ENCODE measurements around the gene APMAP.

APMAP gene

GRCh38 chr20:25012616-25013189, 20.2 kb upstream of the APMAP start:
- Histone ChIP-seq H3K4me1 (ENCODE audit: control insufficient read depth, low read depth, low read length) (peaks cover 2% of the 10 kb centered on the region), H3K27me3 (ENCODE audit: control insufficient read depth, insufficient read depth, low read length) (no peaks in the 10 kb centered on the region), H3K9me3 (ENCODE audit: control insufficient read depth, low read depth, low read length) (no peaks in the 10 kb centered on the region), H3K27ac (ENCODE audit: low read length) (no peak overlapping the region), H3K9ac (ENCODE audit: low read length) (no peak overlapping the region), H3K4me3 (ENCODE audit: low read length) (no peak overlapping the region), H3K36me3 (ENCODE audit: control insufficient read depth, low read depth, low read length) (no peaks in the 10 kb centered on the region)

- Histone ChIP-seq H3K36me3 (ENCODE audit: control insufficient read depth, low read depth, low read length) (no peaks in the 10 kb centered on the region), H3K9me3 (ENCODE audit: control insufficient read depth, low read depth, low read length) (no peaks in the 10 kb centered on the region), H3K27ac (ENCODE audit: low read length) (no peak overlapping the region), H3K4me1 (ENCODE audit: control insufficient read depth, low read depth, low read length) (no peaks in the 10 kb centered on the region), H3K4me3 (ENCODE audit: low read length) (no peak overlapping the region), H3K9ac (ENCODE audit: low read length) (no peak overlapping the region), H3K27me3 (ENCODE audit: control insufficient read depth, insufficient read depth, low read length) (no peaks in the 10 kb centered on the region)
These were observed 19.3 kb upstream of the APMAP start for GRCh38 chr20:25011831-25012241.

GRCh38 chr20:25011261-25011660, 18.7 kb upstream of the APMAP start:
- no peaks in the 10 kb centered on the region for H3K4me1 ChIP-seq (ENCODE audit: control insufficient read depth, low read depth, low read length)
- no peak overlapping the region for H3K4me3 ChIP-seq (ENCODE audit: low read length)
- no peaks in the 10 kb centered on the region for H3K9me3 ChIP-seq (ENCODE audit: control insufficient read depth, low read depth, low read length)
- H3K36me3 ChIP-seq (ENCODE audit: control insufficient read depth, low read depth, low read length) = no peaks in the 10 kb centered on the region
- no peaks in the 10 kb centered on the region for H3K27me3 ChIP-seq (ENCODE audit: control insufficient read depth, insufficient read depth, low read length)
- H3K27ac ChIP-seq (ENCODE audit: low read length) = no peak overlapping the region
- H3K9ac ChIP-seq (ENCODE audit: low read length) = no peak overlapping the region

- no peaks in the 10 kb centered on the region for H3K27me3 ChIP-seq (ENCODE audit: control insufficient read depth, insufficient read depth, low read length)
These were observed 16.9 kb upstream of the APMAP start for GRCh38 chr20:25009218-25010145.

GRCh38 chr20:25008388-25009217, 16.1 kb upstream of the APMAP start:
- H3K4me3 ChIP-seq (ENCODE audit: low read length) = no peak overlapping the region
- no peaks in the 10 kb centered on the region for H3K27me3 ChIP-seq (ENCODE audit: control insufficient read depth, insufficient read depth, low read length)
- no peaks in the 10 kb centered on the region for H3K9me3 ChIP-seq (ENCODE audit: control insufficient read depth, low read depth, low read length)
- H3K9ac ChIP-seq (ENCODE audit: low read length) = no peak overlapping the region
- no peak overlapping the region for H3K27ac ChIP-seq (ENCODE audit: low read length)
- no peaks in the 10 kb centered on the region for H3K4me1 ChIP-seq (ENCODE audit: control insufficient read depth, low read depth, low read length)
- H3K36me3 ChIP-seq (ENCODE audit: control insufficient read depth, low read depth, low read length) = no peaks in the 10 kb centered on the region

More at GRCh38 chr20:25009218-25010145, 16.9 kb upstream of the APMAP start:
- no peak overlapping the region for H3K4me3 ChIP-seq (ENCODE audit: low read length)
- no peak overlapping the region for H3K27ac ChIP-seq (ENCODE audit: low read length)
- H3K4me1 ChIP-seq (ENCODE audit: control insufficient read depth, low read depth, low read length) = no peaks in the 10 kb centered on the region
- no peak overlapping the region for H3K9ac ChIP-seq (ENCODE audit: low read length)
- H3K36me3 ChIP-seq (ENCODE audit: control insufficient read depth, low read depth, low read length) = no peaks in the 10 kb centered on the region
- no peaks in the 10 kb centered on the region for H3K9me3 ChIP-seq (ENCODE audit: control insufficient read depth, low read depth, low read length)

GRCh38 chr20:25007491-25008305, 15.1 kb upstream of the APMAP start:
- no peaks in the 10 kb centered on the region for H3K27me3 ChIP-seq (ENCODE audit: control insufficient read depth, insufficient read depth, low read length)
- H3K27ac ChIP-seq (ENCODE audit: low read length) = no peak overlapping the region

GRCh38 chr20:25006431-25007167, 14.0 kb upstream of the APMAP start:
- H3K9me3 ChIP-seq (ENCODE audit: control insufficient read depth, low read depth, low read length) = no peaks in the 10 kb centered on the region
- H3K27ac ChIP-seq (ENCODE audit: low read length) = no peak overlapping the region
- H3K4me3 ChIP-seq (ENCODE audit: low read length) = no peak overlapping the region
- no peaks in the 10 kb centered on the region for H3K4me1 ChIP-seq (ENCODE audit: control insufficient read depth, low read depth, low read length)
- H3K27me3 ChIP-seq (ENCODE audit: control insufficient read depth, insufficient read depth, low read length) = no peaks in the 10 kb centered on the region
- no peak overlapping the region for H3K9ac ChIP-seq (ENCODE audit: low read length)
- H3K36me3 ChIP-seq (ENCODE audit: control insufficient read depth, low read depth, low read length) = no peaks in the 10 kb centered on the region

More at GRCh38 chr20:25007491-25008305, 15.1 kb upstream of the APMAP start:
- Histone ChIP-seq H3K9ac (ENCODE audit: low read length) (no peak overlapping the region), H3K36me3 (ENCODE audit: control insufficient read depth, low read depth, low read length) (no peaks in the 10 kb centered on the region), H3K4me3 (ENCODE audit: low read length) (no peak overlapping the region), H3K9me3 (ENCODE audit: control insufficient read depth, low read depth, low read length) (no peaks in the 10 kb centered on the region), H3K4me1 (ENCODE audit: control insufficient read depth, low read depth, low read length) (no peaks in the 10 kb centered on the region)

GRCh38 chr20:25005661-25006060, 13.1 kb upstream of the APMAP start:
- H3K4me3 ChIP-seq (ENCODE audit: low read length) = no peak overlapping the region
- no peak overlapping the region for H3K9ac ChIP-seq (ENCODE audit: low read length)
- H3K27me3 ChIP-seq (ENCODE audit: control insufficient read depth, insufficient read depth, low read length) = no peaks in the 10 kb centered on the region
- no peak overlapping the region for H3K27ac ChIP-seq (ENCODE audit: low read length)
- no peaks in the 10 kb centered on the region for H3K9me3 ChIP-seq (ENCODE audit: control insufficient read depth, low read depth, low read length)
- no peaks in the 10 kb centered on the region for H3K4me1 ChIP-seq (ENCODE audit: control insufficient read depth, low read depth, low read length)
- no peaks in the 10 kb centered on the region for H3K36me3 ChIP-seq (ENCODE audit: control insufficient read depth, low read depth, low read length)

- H3K4me3 ChIP-seq (ENCODE audit: low read length) = no peak overlapping the region
- H3K36me3 ChIP-seq (ENCODE audit: control insufficient read depth, low read depth, low read length) = no peaks in the 10 kb centered on the region
- H3K4me1 ChIP-seq (ENCODE audit: control insufficient read depth, low read depth, low read length) = no peaks in the 10 kb centered on the region
- H3K27me3 ChIP-seq (ENCODE audit: control insufficient read depth, insufficient read depth, low read length) = no peaks in the 10 kb centered on the region
- H3K9me3 ChIP-seq (ENCODE audit: control insufficient read depth, low read depth, low read length) = no peaks in the 10 kb centered on the region
- no peak overlapping the region for H3K27ac ChIP-seq (ENCODE audit: low read length)
- no peak overlapping the region for H3K9ac ChIP-seq (ENCODE audit: low read length)
These were observed 12.7 kb upstream of the APMAP start for GRCh38 chr20:25005220-25005619.

GRCh38 chr20:25003002-25003401, 10.5 kb upstream of the APMAP start:
- Histone ChIP-seq H3K9ac (ENCODE audit: low read length) (no peak overlapping the region), H3K9me3 (ENCODE audit: control insufficient read depth, low read depth, low read length) (no peaks in the 10 kb centered on the region), H3K27me3 (ENCODE audit: control insufficient read depth, insufficient read depth, low read length) (no peaks in the 10 kb centered on the region), H3K4me1 (ENCODE audit: control insufficient read depth, low read depth, low read length) (no peaks in the 10 kb centered on the region), H3K36me3 (ENCODE audit: control insufficient read depth, low read depth, low read length) (no peaks in the 10 kb centered on the region), H3K4me3 (ENCODE audit: low read length) (no peak overlapping the region), H3K27ac (ENCODE audit: low read length) (no peak overlapping the region)
